GM18519 (cell line): ENCODE data around the gene UNC80.

Experiments
- ATAC-seq: cut with Tn5 transposase; IDR thresholded peaks from one replicate; pipeline ENCODE4 v1.9.1; 2021; ENCODE audit warnings: mild to moderate bottlenecking, moderate library complexity; ENCODE audit not compliant: unreplicated experiment, low FRiP score

UNC80 gene

DNA sequence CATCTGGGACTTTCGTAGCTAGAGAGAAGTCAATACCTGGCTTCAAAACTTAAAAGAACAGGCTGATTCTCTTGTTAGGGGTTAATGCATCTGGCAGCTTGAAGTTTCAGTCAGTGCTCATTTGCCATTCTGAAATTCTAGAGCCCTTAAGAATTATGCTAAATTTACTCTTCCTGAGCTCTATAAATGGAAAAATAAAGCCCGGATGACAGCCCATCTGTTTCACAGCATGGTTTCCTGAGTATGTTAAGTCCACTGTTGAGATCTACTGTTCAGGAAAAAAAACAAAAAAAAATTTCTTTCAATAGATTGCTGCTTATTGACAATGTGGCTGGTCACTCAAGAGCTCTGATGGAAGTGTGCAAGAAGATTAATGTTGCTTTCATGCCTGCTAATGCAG lies 129.5 kb downstream of the UNC80 start:
- no peak for ATAC-seq

GRCh38 chr2:209905691-209906090 lies 134.1 kb downstream of the UNC80 start:
- ATAC-seq, result no peak

DNA sequence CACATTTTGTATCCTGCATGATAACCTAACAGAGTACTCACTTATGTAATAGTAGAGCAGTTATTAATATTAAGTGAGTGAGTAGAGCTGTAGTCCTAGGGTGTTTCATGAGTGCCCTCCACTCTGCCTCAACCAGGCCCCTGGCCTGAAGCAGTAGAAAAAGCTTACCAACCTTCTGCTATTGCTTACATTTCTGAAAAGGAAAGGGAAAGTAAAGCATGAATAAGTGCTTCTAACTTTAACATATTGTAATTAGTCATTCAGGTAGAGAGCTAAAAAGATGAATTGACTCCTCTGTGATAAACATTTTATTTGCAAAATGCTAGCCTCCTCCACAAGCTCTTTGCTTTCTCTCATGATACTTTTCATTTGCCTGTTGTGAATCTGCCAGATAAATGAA lies 136.1 kb downstream of the UNC80 start:
- ATAC-seq, result no peak

- no peak for ATAC-seq
These were observed 136.9 kb downstream of the UNC80 start for GRCh38 chr2:209908511-209908910.

DNA sequence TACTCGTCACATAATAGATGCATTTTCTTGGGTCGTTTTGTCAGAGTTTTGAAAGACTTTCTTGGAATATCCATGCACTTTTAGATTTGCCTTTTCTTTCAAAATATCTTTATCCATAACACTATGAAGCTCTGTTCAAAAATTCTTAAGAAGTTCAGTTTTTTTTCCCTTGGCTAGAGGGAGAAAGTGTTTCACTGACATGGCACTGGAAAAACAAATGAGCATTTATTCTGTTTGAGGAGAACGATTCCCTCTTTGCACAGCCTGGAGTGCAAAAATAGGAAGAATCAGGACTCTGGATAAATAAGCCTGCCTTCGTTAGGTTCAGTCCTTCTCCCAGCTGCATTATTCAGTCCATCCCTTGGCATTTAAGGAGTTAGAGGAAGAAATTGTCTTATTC lies 139.9 kb downstream of the UNC80 start:
- ATAC-seq, result no peak

DNA sequence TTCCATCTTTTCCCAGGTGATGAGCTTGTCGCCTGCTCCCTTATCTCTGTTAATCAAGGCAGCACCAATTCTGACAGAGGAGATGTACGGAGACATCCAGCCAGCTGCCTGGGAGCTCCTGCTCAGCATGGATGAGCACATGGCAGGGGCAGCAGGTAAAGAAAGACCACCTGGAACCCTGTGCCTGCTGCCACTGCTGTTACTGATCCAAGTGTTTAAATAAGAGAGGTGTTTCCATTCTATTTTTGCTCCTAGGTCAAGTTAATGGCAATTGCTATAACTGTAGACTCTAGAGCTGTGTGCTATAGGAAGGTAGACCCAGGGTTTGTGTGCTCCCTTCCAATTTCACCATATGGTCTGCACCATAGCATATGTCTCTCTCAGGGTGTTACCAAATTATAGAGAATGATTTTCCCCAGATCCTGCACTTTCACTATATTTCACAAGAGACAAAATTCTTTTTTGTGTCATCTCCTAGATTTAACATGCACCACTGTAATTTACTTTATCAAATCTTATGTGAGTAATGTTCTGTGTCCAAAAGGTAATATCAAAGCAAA lies 142.2 kb downstream of the UNC80 start:
- no peak for ATAC-seq

DNA sequence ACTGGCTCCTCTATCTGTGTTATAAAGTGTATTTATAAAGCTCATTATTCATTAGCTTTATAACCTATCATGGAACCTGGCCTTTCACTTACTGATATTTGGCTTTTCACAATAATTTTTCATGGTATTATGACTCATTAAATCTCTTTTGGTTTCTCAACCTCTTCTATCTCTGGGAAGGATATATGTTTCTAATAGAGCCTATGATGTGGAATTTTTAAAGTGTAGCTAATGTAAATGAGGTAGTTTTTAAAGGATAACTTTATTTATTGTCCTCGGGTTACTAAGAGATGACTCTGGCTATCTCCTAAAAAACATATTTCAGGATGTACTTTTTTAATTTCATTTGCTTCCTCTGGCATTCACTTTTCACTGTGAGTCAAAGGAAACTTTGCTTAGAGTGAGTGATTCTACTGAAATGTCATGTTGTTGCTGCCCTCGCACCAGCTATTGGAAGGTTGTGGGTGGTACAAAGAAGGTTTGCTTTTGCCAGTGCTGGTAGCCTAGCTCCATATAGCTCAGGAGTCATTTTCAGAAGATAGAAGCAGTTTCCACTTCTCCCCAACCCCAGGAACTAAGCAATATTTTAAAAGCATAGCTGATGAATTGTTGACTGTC lies 145.6 kb downstream of the UNC80 start:
- ATAC-seq, result no peak

- ATAC-seq, result no peak
These were observed 146.6 kb downstream of the UNC80 start for GRCh38 chr2:209918251-209918650.

DNA sequence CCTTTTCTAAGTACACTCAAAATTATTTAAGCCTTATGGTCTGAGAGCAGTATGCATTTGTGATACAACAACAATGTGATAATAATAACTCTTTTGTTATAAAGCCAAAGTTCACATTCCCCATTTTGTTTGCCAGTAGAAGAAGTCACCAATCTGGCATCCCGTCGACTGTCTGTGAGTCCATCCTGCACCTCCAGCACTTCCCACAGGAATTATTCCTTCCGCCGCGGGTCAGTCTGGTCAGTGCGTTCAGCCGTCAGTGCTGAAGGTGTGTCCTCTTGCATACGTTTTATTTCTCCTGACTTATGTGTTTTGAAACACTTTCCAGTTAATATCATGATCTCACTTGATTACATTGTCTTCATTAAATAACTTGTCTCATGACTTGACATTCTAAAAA lies 150.5 kb downstream of the UNC80 start:
- ATAC-seq, result no peak

DNA sequence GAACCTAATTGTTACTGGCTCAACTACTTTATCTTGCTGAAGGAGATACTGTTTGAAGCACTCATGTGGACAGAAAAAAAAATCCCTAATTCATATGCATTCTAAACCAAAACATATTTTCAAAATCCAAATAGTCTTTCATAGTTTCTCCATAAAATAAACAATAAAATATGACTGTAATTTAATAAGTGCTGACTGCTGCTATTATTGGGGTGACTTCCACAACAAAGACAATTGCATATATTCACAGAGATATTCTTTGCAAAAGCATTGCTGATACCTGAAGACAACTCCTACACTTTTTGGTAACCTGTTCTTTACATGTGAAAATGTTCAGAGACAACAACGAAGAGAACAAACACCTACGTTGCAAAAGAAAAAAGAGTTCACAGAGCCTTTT lies 157.7 kb downstream of the UNC80 start:
- ATAC-seq, result no peak

DNA sequence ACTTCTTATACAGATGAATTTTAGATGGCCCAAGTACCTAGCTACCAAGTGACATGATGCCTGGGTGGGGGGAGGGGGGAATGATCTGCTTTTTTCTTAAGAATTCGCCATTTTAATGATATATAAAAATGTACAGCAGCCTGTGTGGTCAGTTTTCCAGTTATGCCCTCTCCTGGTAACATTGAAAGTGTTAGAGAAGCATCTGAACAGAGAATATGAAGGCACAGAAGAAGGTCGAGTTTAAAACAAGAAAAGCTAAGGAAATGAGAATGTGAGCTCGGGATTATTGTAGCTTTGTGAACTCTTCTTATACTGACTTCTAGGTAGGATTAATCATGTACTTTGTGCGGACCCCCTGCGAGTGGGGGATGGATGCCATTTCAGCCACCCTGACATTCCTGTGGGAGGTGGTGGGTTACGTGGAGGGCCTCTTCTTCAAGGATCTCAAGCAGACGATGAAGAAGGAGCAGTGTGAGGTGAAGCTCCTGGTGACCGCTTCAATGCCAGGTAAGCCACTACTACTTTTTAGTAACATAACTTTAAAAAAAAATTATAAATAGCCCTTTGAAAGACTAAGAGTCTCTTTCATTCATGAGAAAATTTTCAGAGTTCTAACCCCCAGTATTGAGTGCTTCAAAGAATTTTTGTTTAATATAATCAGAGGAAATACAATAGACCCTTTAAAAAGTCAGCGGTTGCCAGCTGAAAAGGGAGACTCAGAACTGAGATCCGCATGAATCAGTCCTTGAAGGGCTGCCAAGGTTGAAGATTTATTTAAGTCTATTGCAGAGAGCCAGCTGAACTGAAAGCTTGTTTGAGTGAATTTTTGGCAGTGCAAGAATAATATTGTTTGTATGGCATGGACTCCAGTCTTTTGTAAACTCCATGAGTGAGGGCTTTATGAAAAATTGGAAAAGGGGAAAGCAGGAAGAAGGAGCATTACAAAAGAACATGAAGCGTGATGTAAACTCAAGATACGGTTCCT lies 162.2 kb downstream of the UNC80 start:
- ATAC-seq, result no peak

- no peak for ATAC-seq
These were observed 164.6 kb downstream of the UNC80 start for GRCh38 chr2:209936106-209936666.

DNA sequence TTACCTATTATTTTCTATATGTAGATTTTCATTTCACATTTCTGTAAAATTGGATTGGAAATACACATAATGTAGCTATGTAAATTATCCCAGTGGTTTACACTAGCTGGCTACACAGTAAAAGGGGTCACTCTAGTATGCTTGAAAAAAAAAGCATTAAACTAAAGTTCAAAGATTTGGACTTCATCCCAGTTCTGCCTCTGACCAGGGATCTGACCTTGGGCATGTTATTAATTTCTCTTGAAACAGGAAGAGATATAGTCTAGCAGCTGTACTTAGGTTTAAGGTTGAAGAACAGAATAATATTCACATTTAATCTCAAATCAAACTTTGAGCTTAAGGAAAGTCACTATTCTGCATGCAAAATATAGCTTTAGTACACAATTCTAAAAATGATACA lies 166.3 kb downstream of the UNC80 start:
- no peak for ATAC-seq

- ATAC-seq, result no peak
These were observed 167.3 kb downstream of the UNC80 start for GRCh38 chr2:209938906-209939305.

- no peak for ATAC-seq
These were observed 169.3 kb downstream of the UNC80 start for GRCh38 chr2:209940936-209941335.

DNA sequence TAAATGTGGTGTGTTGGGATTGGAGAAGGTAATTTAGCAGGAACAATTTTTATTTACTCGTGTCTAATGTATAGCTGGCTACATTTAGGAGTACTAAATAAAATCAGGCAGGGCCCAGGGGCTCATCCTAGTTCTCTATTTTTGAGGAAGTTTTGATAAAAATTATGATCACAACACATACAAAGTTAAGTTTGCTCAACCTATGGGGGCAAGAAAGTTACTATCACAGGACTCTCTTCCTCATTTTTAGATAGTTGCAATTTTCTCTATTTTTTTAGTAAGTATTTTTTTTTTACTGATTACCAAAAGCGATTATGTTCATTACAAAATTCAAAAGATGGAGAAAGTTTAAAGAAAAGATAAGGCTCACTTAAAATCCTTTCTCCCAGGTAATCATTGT lies 170.8 kb downstream of the UNC80 start:
- no peak for ATAC-seq

DNA sequence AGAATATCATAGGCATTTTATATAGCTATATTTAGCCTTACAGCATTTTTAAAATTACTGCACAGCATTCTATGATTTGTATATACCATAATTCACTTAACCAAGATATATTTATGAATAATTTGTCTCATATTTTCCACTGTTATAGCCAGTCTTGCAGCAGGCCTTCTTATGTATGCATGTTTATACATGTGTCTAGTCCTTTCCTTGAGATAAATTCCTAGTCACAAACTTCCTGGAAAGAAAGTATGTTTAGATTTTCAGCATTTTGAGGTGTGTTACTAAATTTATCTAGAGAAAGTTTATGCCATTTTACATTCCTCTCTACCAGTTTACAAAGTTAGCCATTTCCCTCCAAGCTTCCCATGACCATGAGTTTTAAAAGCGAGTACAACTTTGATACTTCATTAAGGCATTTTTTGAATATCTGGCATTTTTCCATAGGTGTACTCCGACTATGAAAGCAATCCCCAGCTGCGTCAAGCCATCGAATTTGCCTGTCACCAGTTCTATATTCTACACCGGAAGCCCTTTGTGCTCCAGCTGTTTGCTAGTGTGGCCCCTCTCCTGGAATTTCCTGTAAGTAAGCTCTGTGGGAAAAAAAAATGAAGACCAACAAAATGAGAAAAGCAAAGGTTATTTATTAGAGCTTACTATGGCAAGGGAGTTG lies 171.4 kb downstream of the UNC80 start:
- ATAC-seq, result no peak

DNA sequence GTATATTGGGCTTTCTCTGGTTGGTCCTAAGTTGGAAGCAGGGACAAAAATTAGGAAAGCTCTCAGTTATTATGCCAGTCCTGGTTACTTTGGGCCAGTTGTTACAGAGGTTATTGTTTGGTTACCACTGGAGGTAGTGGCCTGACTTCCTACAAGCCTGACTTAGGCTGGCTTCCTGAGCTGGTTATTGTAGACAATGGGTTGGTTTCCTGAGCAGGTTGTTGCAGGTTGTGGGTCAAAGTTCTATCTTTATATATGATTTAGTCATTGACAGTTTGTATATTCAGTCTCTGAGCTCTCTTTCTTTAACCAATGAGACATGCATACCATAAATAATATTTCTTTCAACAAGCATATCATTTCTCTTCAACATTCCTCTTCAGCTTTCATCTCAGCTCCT lies 172.1 kb downstream of the UNC80 start:
- no peak for ATAC-seq

- ATAC-seq, result no peak
These were observed 174.9 kb downstream of the UNC80 start for GRCh38 chr2:209946539-209946938.

GRCh38 chr2:209956271-209956670 lies 184.6 kb downstream of the UNC80 start:
- ATAC-seq, result no peak

- ATAC-seq, result no peak
These were observed 186.4 kb downstream of the UNC80 start for GRCh38 chr2:209958016-209958415.
